Spleen (tissue), 7 donors: ENCODE results near the gene PPP1R26.

Experiments
- CTCF ChIP-seq, 11 experiments: fragments of 200-600 bp in 7 of 11; fragments of 450-650 bp in 4 of 11; sonication (generic) in 4 of 11; IDR thresholded peaks in 8 of 11; conservative IDR thresholded peaks in 3 of 11; 1 replicate in 7 of 11; 2 replicates in 4 of 11; pipeline versions ENCODE4 v1.4.0 to v1.8.0; 2016 to 2021; ENCODE audit warnings: antibody characterized with exemption in 11 of 11, inconsistent platforms in 4 of 11, mild to moderate bottlenecking in 1 of 11
- POLR2A ChIP-seq, 3 donors: fragments of 450-650 bp; IDR thresholded peaks; one replicate each; pipeline ENCODE4 v1.5.1; 2017; ENCODE audit warnings: antibody characterized with exemption in 3 of 3, mild to moderate bottlenecking in 1 of 3
- donor health status: DM: no; HTN: no; CAD: no; lungs with moderate emphysema.
- donor health status: DM: no; HTN: no; CAD: no.
- donor health status: DM: no; HTN: no; CAD: no.

- TF ChIP-seq CTCF (IDR thresholded peaks at IDR 0.05 in 8 of 11, conservative IDR thresholded peaks at IDR 0.05 in 3 of 11) (no peak), POLR2A (IDR thresholded peaks at IDR 0.05) (no peak)
Measured at GRCh38 chr9:135480940-135481310, 1.3 kb downstream of the PPP1R26 start.
